AG04450 (cell line): Measurements from ENCODE around the gene TMEM205. TPM values are rescaled to one million over a fixed set of nuclear protein-coding genes. Genes with fewer than 3 reads are reported as not detected.

ENCODE experiments used
- CTCF ChIA-PET: fragments of 300-600, 350-600 bp; formaldehyde crosslinking; extraction: SDS; loops from one replicate; lab custom pipeline; 2022; ENCODE audit warnings: antibody characterized with exemption, inconsistent platforms; lab: Charles Lee
- POLR2A ChIA-PET: fragments of 350-600 bp; formaldehyde crosslinking; extraction: SDS; loops from one replicate; lab custom pipeline; 2021; ENCODE audit warnings: antibody characterized with exemption, inconsistent platforms; lab: Yijun Ruan, JAX
- DNase-seq: peaks from one replicate; pipeline ENCODE4 v3.0.0-alpha.2; 2011; ENCODE audit warnings: low read depth, low spot score
- H3K27ac ChIP-seq: one replicate; pipeline ENCODE4 v1.5.1; 2012; ENCODE audit warnings: low read depth, low read length, control low read depth
- H3K27me3 ChIP-seq: one replicate; pipeline ENCODE4 v1.6.0; 2012; ENCODE audit warnings: low read length; ENCODE audit not compliant: control insufficient read depth, insufficient read depth
- H3K4me3 ChIP-seq: 2 replicates; pipeline ENCODE4 v1.5.1; 2011; ENCODE audit warnings: mild to moderate bottlenecking, low read depth, low read length, control low read depth
- H3K9me3 ChIP-seq: 2 replicates; pipeline ENCODE4 v1.5.1; 2012; ENCODE audit warnings: low read length; ENCODE audit not compliant: control insufficient read depth, insufficient read depth
- CTCF ChIP-seq: IDR thresholded peaks from 2 replicates; pipeline ENCODE4 v1.5.1; 2011; ENCODE audit warnings: low read depth, low read length, control low read depth, inconsistent platforms
- polyA plus RNA-seq: library from polyadenylated mRNA; depleted of rRNA; stranded (reverse); fragments of >200 nt; gene quantifications from 2 replicates; pipeline ENCODE4 v1.2.3, GENCODE V29; 2011

The TMEM205 gene
- polyA plus RNA-seq, 1 experiment = 71.9 TPM

GRCh38 chr19:11384778-11385129 lies 38.7 kb upstream of the TMEM205 start:
- Histone ChIP-seq H3K27me3 (peaks cover 3% of the 10 kb centered on the region), H3K27ac (no peak overlapping the region), H3K9me3 (no peaks in the 10 kb centered on the region; the same call in 1 of the 2 replicates), H3K4me3 (no peak overlapping the region)
- ChIA-PET POLR2A (no interaction called here), CTCF (interaction anchor here (1.0 kb wide), 1 partner anchor 10 kb away, joined by 5 read pairs; the partner anchor contains the start of gene SWSAP1)
- TF ChIP-seq CTCF = no peak
- no peak for DNase-seq

- Histone ChIP-seq H3K27me3 (peaks cover 3% of the 10 kb centered on the region), H3K27ac (no peak overlapping the region), H3K4me3 (peak overlapping the region; percentile 48), H3K9me3 (no peaks in the 10 kb centered on the region; the same call in 1 of the 2 replicates)
- no peak for TF ChIP-seq CTCF
- DNase-seq = no peak
- ChIA-PET POLR2A (interaction anchor here (0.6 kb wide), 1 partner anchor 43 kb away, joined by 10 read pairs; no protein-coding TSS in a partner anchor), CTCF (interaction anchor here (0.6 to 2.0 kb wide), 9 partner anchors 9 to 150 kb away, joined by 3 to 9 read pairs (median 6); partner anchors contain the start of genes ODAD3, PRKCSH and SWSAP1)
Measured at GRCh38 chr19:11383706-11384048, 37.6 kb upstream of the TMEM205 start.

- TF ChIP-seq CTCF = peak; percentile 69; the same call in 1 of the 2 replicates
- Histone ChIP-seq H3K27ac (no peak overlapping the region), H3K4me3 (peak overlapping the region; percentile 48), H3K9me3 (no peaks in the 10 kb centered on the region; the same call in 1 of the 2 replicates), H3K27me3 (peaks cover 3% of the 10 kb centered on the region)
- no peak for DNase-seq
- POLR2A ChIA-PET = no interaction called here
- CTCF ChIA-PET = interaction anchor here (0.5 to 2.0 kb wide), 24 partner anchors 9 to 437 kb away, joined by 3 to 11 read pairs (median 4); partner anchors contain the start of genes ODAD3, PRKCSH, RAB3D and SWSAP1
Measured at GRCh38 chr19:11382898-11383705, 37.0 kb upstream of the TMEM205 start.

- DNase-seq = peak; percentile 80
- H3K4me3 ChIP-seq = peak overlapping the region; percentile 82
- peak overlapping the region; percentile 61 for H3K27ac ChIP-seq
- peaks cover 3% of the 10 kb centered on the region for H3K27me3 ChIP-seq
- peak; percentile 77 for TF ChIP-seq CTCF
- ChIA-PET CTCF (interaction anchor here (0.5 to 2.3 kb wide), 23 partner anchors 10 to 209 kb away, joined by 3 to 14 read pairs (median 4); partner anchors contain the start of genes CCDC159, ODAD3, PRKCSH and TMEM205), POLR2A (interaction anchor here (0.6 to 1.3 kb wide), 7 partner anchors 23 to 155 kb away, joined by 3 to 6 read pairs (median 3); partner anchors contain the start of genes CCDC159, ODAD3, PRKCSH and TMEM205)
- H3K9me3 ChIP-seq = no peaks in the 10 kb centered on the region; the same call in 1 of the 2 replicates
Measured at GRCh38 chr19:11380653-11381537, 34.8 kb upstream of the TMEM205 start.
